Neutrophil (primary cell): ENCODE data around the gene FRMPD4.
"Not testable (repeated sequence)": the region's sequence is repeated elsewhere in the genome, so short reads cannot be mapped to it uniquely, and the experiment has no call there.

Experiments used
- H3K27ac ChIP-seq: fragments of 200-600 bp; sonication (generic); 2 replicates; pipeline ENCODE4 v1.5.1; 2016; ENCODE audit warnings: mild to moderate bottlenecking, moderate library complexity
- H3K27me3 ChIP-seq: fragments of 200-600 bp; sonication (generic); 2 replicates; pipeline ENCODE4 v1.6.0; 2016; ENCODE audit warnings: mild to moderate bottlenecking
- H3K36me3 ChIP-seq: fragments of 200-600 bp; sonication (generic); 2 replicates; pipeline ENCODE4 v1.5.1; 2017
- H3K4me1 ChIP-seq, 2 experiments: fragments of 200-600 bp in 1 of 2; sonication (generic) in 1 of 2; 1 replicate in 1 of 2; 2 replicates in 1 of 2; pipeline versions ENCODE4 v1.5.1 to v1.6.1; 2013 to 2016; ENCODE audit warnings: low read depth in 1 of 2, low read length in 1 of 2, mild to moderate bottlenecking in 1 of 2, moderate library complexity in 1 of 2; ENCODE audit not compliant: control insufficient read depth in 1 of 2, insufficient read depth in 1 of 2
- H3K4me3 ChIP-seq, 2 experiments: fragments of 200-600 bp in 1 of 2; sonication (generic) in 1 of 2; 1 replicate in 1 of 2; 2 replicates in 1 of 2; pipeline ENCODE4 v1.5.1; 2013 to 2016; ENCODE audit warnings: low read depth in 1 of 2, low read length in 1 of 2, mild to moderate bottlenecking in 1 of 2, moderate library complexity in 1 of 2
- H3K9me3 ChIP-seq: fragments of 200-600 bp; sonication (generic); 2 replicates; pipeline ENCODE4 v1.5.1; 2016
- TF ChIP-seq, protein P1 (sequence below): fragments of 200-600 bp; sonication (generic); IDR thresholded peaks from 2 replicates; pipeline ENCODE4 v1.5.1; 2016; ENCODE audit warnings: antibody characterized with exemption

The FRMPD4 gene

DNA sequence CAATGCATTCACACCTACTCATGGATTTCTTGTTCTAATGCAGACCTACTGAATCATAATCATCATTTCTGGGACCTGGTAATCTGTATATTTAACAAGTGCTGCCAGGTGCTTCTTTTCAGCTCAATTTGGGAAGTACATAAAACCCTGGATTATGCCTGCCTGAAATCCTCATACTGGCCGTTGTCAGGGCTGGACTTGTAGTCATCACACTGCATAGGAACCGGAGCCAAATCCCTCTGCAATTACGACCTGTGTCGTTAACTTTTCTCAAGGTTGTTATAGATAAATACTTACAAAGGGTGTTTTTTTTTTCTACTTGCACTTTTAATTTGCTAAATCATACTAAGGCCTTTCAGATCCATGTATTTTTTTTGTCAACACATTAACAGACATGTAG lies 358.1 kb downstream of the FRMPD4 start:
- Histone ChIP-seq H3K36me3 (no peaks in the 10 kb centered on the region), H3K9me3 (no peaks in the 10 kb centered on the region), H3K4me3 (no peak overlapping the region), H3K27ac (no peak overlapping the region), H3K27me3 (no peaks in the 10 kb centered on the region), H3K4me1 (no peaks in the 10 kb centered on the region)
- TF ChIP-seq, protein P1, sequence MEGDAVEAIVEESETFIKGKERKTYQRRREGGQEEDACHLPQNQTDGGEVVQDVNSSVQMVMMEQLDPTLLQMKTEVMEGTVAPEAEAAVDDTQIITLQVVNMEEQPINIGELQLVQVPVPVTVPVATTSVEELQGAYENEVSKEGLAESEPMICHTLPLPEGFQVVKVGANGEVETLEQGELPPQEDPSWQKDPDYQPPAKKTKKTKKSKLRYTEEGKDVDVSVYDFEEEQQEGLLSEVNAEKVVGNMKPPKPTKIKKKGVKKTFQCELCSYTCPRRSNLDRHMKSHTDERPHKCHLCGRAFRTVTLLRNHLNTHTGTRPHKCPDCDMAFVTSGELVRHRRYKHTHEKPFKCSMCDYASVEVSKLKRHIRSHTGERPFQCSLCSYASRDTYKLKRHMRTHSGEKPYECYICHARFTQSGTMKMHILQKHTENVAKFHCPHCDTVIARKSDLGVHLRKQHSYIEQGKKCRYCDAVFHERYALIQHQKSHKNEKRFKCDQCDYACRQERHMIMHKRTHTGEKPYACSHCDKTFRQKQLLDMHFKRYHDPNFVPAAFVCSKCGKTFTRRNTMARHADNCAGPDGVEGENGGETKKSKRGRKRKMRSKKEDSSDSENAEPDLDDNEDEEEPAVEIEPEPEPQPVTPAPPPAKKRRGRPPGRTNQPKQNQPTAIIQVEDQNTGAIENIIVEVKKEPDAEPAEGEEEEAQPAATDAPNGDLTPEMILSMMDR: no peak

DNA sequence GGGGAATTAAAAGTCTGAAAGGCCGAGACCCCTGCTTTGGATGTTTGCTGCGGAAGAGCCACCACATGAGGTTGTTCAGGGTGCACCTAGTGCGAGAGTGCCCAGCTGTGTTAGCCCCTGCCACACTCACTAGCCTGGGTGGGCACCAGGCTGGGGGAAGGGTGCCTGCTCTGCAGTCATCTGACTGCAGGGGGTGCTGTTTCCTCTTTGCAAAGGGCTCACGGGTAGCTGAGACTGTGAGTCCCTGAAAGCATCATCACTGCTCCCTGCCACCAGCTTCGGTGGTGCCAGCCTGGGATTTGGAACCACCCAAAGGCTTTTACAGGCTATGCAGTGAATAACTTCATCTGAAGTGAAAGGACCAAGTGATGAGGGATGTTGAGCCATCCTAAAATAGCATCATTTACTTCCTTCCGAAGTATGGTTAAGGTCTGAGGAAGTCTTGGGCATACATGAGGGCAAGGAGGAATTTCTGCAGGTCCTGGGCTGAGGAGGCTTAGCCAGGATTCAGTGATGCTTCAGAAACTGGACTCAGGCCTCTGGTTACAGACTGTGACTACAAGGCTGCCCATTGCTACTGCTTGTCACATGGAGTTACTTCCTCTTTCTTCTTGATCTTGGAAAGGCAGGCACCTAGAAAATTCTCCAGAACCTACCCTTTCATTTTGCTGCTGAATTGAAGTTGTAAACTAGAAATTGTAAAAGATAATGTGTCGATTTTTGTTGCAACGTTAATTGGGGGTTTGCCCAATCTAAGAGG lies 359.7 kb downstream of the FRMPD4 start:
- Histone ChIP-seq H3K36me3 (no peaks in the 10 kb centered on the region), H3K27ac (no peak overlapping the region), H3K9me3 (no peaks in the 10 kb centered on the region), H3K27me3 (no peaks in the 10 kb centered on the region), H3K4me3 (no peak overlapping the region), H3K4me1 (no peaks in the 10 kb centered on the region)
- TF ChIP-seq, protein P1: no peak

GRCh38 chrX:12505127-12505526 lies 366.9 kb downstream of the FRMPD4 start:
- H3K4me3 ChIP-seq: no peak overlapping the region
- H3K27ac ChIP-seq: no peak overlapping the region
- no peaks in the 10 kb centered on the region for H3K4me1 ChIP-seq
- no peaks in the 10 kb centered on the region for H3K27me3 ChIP-seq
- H3K9me3 ChIP-seq: no peaks in the 10 kb centered on the region
- TF ChIP-seq, protein P1: no peak
- H3K36me3 ChIP-seq: no peaks in the 10 kb centered on the region

DNA sequence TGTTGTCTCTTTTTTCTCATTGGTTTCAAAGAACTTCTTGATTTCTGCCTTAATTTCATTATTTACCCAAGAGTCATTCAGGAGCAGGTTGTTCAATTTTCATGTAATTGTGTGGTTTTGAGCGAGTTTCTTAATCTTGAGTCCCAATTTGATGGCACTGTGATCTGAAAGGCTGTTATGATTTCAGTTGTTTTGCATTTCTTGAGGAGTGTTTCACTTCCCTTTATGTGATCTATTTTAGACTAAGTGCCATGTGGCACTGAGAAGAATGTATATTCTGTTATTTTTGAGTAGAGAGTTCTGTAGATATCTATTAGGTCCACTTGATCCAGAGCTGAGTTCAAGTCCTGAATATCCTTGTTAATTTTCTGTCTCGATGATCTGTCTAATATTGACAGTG lies 377.1 kb downstream of the FRMPD4 start:
- not testable (repeated sequence) for H3K4me3 ChIP-seq, H3K36me3 ChIP-seq, H3K4me1 ChIP-seq, H3K27me3 ChIP-seq, H3K27ac ChIP-seq, H3K9me3 ChIP-seq

DNA sequence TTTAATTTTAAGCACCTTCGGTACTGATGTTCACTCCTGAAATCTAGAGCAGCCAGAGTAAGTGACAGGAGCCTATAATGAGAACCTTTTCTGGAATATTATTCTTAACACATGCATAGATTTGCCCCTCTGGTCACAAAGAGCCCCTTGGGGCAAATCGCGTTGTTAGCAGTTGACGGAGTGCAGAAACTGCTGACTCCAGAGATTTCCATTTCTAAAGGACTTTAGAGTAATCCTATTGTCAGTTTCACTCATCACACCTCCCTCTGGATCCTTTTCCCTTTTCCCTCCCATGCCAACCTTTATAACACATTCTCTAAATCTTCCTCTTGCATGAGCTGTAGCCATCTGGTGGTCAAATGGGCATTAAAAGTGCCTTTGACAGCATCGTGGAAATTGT lies 388.0 kb downstream of the FRMPD4 start:
- TF ChIP-seq, protein P1: no peak

DNA sequence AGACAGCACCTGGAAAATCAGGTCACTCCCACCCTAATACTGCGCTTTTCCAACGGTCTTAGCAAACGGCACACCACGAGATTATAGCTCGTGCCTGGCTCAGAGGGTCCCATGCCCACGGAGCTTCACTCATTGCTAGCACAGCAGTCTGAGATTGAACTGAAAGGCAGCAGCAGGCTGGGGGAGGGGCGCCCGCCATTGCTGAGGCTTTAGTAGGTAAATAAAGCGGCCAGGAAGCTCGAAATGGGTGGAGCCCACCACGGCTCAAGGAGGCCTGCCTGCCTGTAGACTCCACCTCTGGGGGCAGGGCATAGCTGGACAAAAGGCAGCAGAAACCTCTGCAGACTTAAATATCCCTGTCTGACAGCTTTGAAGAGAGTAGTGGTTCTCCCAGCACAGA lies 399.8 kb downstream of the FRMPD4 start:
- not testable (repeated sequence) for H3K27me3 ChIP-seq, H3K4me3 ChIP-seq, H3K9me3 ChIP-seq, H3K36me3 ChIP-seq, H3K27ac ChIP-seq, H3K4me1 ChIP-seq

More for the DNA sequence above, 388.0 kb downstream of the FRMPD4 start:
- Histone ChIP-seq H3K36me3 (no peaks in the 10 kb centered on the region), H3K27ac (no peak overlapping the region), H3K9me3 (no peaks in the 10 kb centered on the region), H3K4me3 (no peak overlapping the region), H3K4me1 (no peaks in the 10 kb centered on the region), H3K27me3 (no peaks in the 10 kb centered on the region)

DNA sequence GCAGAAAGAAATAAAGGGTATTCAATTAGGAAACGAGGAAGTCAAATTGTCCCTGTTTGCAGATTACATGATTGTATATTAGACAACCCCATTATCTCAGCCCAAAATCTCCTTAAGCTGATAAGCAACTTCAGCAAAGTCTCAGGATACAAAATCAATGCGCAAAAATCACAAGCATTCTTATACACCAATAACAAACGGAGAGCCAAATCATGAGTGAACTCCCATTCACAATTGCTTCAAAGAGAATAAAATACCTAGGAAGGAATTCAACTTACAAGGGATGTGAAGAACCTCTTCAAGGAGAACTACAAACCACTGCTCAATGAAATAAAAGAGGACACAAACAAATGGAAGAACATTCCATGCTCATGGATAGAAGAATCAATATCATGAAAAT lies 404.0 kb downstream of the FRMPD4 start:
- not testable (repeated sequence) for H3K4me3 ChIP-seq, H3K27me3 ChIP-seq, H3K9me3 ChIP-seq, H3K4me1 ChIP-seq, H3K27ac ChIP-seq, H3K36me3 ChIP-seq
